A673 (cell line): ENCODE data around the gene PLEKHF1.

Source experiments
- EZH2 ChIP-seq: fragments of 200-600 bp; sonication (generic); IDR thresholded peaks from 2 replicates; pipeline ENCODE4 v1.6.1; 2017; ENCODE audit warnings: borderline replicate concordance, low read depth, mild to moderate bottlenecking, mixed read lengths, antibody characterized with exemption, low read length; ENCODE audit not compliant: poor library complexity, severe bottlenecking
- TF ChIP-seq, protein P1 (sequence below): fragments of 300-800, 200-600 bp; sonication (generic); conservative IDR thresholded peaks from 2 replicates; pipeline ENCODE4 v1.5.1; 2017; ENCODE audit warnings: low read depth, mild to moderate bottlenecking, antibody characterized with exemption, low read length, moderate library complexity, mixed read lengths

GRCh38 chr19:29615891-29616425 lies 49.3 kb upstream of the PLEKHF1 start:
- TF ChIP-seq EZH2, result no peak
- TF ChIP-seq, protein P1, sequence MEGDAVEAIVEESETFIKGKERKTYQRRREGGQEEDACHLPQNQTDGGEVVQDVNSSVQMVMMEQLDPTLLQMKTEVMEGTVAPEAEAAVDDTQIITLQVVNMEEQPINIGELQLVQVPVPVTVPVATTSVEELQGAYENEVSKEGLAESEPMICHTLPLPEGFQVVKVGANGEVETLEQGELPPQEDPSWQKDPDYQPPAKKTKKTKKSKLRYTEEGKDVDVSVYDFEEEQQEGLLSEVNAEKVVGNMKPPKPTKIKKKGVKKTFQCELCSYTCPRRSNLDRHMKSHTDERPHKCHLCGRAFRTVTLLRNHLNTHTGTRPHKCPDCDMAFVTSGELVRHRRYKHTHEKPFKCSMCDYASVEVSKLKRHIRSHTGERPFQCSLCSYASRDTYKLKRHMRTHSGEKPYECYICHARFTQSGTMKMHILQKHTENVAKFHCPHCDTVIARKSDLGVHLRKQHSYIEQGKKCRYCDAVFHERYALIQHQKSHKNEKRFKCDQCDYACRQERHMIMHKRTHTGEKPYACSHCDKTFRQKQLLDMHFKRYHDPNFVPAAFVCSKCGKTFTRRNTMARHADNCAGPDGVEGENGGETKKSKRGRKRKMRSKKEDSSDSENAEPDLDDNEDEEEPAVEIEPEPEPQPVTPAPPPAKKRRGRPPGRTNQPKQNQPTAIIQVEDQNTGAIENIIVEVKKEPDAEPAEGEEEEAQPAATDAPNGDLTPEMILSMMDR, result no peak
